GM21367 (cell line): ENCODE results near the gene KASH5.

Experiments
- ATAC-seq: cut with Tn5 transposase; IDR thresholded peaks from one replicate; pipeline ENCODE4 v1.9.1; 2021; ENCODE audit not compliant: unreplicated experiment

KASH5 gene

GRCh38 chr19:49420227-49420626, 32.2 kb downstream of the KASH5 start:
- ATAC-seq = no peak

- no peak for ATAC-seq
Observed at GRCh38 chr19:49421039-49421877, 33.2 kb downstream of the KASH5 start.

DNA sequence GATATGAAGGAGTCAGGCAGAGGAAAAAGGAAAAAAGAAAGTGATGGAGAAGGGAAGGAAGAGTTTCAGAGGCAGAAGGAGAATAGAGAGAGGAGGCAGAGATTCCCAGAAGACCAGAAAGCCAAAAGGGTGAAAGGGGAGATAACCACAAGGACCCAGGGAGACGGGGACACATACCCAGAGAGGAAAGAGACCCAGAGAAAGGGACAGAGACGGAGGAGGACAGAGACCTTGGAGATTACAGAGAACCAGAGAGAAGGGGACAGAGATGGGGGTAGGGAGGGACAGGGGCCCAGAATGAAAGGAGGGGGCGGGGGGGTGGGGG, 33.8 kb downstream of the KASH5 start:
- ATAC-seq = no peak

DNA sequence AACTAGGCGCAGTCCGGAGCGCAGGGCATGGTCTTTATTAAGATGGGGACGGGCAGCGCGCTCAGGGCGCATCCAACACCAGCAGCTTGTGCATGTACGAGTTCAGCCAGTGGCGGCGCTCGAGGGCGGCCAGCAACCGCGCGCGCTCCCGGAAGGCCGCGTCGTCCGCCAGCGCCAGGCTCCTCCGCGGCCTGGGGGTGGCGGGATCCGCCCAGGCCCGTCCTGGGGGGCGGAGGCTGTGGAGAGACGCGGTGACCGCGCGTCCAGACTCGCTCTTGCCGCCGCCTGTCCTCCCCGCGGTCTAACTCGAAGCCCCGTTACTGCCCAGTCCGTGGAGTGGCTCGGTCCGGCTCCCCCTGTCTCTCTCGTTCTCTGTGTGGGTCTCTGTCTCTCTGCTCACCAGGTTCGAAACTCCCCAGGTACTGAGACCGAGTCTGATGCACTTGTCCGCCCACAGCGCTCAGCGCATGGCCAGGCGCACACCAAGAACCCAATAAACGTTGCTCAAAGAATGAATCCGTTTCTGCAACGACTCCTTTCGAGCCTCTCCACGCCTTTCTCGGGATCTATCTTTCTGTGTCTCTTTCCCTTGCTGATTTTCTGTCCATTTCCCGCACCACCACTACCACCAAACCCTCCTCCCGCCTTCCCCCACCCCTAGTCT, 34.5 kb downstream of the KASH5 start:
- no peak for ATAC-seq

DNA sequence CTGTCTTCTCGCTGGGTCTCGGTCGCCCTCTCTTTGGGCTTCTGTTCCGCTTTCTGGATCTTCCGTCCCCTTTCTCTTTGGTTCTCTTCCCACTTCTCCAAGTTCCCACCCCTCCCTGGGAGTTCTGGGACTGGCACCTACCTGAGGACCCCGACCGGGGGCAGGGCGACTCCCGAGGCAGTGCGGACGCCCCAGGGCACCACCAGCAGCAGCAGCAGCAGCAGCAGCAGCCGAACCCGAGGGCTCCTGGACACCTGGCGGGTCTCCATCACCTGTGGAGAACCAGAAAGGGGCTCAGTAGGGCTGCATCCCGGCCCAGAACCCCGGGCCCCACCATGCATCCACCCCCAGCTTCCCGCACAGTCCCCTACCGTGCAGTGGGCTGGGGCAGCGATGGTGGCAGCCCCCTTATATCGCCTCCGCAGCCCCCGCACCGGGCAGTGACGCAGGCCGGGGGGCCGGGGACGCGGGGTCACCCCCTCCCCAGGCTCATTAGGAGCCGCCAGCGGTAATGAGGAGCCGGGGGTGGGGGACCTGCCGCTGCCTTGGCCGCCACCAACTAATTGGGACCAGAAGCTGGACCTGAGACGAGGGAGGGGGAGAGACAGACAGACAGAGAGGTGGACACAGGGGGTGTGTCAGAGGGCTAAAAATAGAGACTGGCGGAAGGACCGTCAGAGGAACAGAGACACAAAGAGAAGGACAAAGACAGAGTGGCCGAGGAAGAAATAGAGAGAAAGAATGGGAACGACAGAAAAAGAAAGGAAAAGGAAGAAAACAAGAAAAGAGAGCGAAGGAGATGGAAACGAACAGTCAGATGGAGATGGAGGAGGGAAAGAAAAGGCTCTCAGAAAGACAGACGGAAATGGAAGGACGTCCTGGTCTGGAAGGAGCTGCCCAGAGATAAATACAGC, 35.3 kb downstream of the KASH5 start, which contains the start of gene PTH2:
TSS of gene PTH2 (minus strand) at position 371 of the 914 bp plus-strand sequence. CDS start at position 269, 102 bp downstream.
- ATAC-seq = no peak

DNA sequence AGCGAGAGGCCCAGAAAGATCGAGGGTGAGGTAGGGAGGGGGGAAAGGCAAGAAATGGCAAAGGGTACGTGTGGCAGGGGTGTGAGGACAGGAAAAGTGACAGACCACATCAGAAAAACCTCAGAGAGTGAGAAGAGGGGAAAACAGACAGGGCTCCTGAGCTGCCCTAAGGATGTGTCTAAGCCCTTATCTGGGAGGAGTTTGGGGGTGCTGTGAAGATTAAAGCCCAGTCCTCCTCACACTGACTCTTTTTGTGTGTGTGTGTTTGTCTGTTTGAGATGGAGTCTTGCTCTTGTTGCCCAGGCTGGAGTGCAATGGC, 35.9 kb downstream of the KASH5 start:
- ATAC-seq = no peak

DNA sequence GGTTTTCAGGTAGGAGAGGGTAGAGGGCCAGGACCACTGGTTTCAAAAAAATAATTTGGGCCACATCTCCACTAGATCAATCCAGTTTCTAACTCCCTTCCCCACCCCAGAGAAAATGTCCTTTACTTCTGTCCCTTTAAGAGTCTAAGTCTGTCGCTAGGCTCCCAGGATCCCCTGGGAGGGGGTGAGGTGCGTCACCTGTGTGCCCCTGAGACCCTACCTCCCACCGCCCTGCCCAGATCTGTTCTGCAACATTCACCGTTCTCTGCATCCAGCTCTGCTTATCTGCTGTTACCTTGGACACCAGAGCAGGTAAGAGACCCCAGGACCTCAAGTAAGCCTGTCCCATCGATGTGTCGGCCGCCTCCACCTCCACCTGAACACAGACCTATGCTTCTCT, 37.1 kb downstream of the KASH5 start, which contains the start of gene GFY:
TSS of gene GFY (plus strand) at position 211 of the 400 bp plus-strand sequence. CDS start 1,043 bp downstream, outside the sequence.
- no peak for ATAC-seq

GRCh38 chr19:49425922-49426592, 38.0 kb downstream of the KASH5 start:
- ATAC-seq = no peak

DNA sequence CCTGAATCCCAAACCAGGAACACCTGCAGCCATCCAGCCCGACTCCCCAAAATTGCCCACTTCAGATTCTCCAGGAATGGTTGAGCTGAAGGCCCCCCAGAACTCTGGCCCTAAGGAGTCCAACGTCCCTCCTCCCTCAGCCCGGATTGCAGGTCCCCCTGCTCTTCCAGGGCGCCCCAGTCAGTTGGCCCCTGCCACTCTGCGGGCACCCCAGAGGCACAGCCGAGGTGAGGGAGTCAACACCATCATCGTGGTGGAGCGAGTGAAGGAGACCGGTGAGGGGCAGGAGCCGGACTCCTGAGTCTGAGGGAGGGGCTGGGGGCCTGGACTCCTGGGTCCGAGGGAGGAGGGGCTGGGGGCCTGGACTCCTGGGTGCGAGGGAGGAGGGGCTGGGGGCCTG, 39.3 kb downstream of the KASH5 start:
- no peak for ATAC-seq

DNA sequence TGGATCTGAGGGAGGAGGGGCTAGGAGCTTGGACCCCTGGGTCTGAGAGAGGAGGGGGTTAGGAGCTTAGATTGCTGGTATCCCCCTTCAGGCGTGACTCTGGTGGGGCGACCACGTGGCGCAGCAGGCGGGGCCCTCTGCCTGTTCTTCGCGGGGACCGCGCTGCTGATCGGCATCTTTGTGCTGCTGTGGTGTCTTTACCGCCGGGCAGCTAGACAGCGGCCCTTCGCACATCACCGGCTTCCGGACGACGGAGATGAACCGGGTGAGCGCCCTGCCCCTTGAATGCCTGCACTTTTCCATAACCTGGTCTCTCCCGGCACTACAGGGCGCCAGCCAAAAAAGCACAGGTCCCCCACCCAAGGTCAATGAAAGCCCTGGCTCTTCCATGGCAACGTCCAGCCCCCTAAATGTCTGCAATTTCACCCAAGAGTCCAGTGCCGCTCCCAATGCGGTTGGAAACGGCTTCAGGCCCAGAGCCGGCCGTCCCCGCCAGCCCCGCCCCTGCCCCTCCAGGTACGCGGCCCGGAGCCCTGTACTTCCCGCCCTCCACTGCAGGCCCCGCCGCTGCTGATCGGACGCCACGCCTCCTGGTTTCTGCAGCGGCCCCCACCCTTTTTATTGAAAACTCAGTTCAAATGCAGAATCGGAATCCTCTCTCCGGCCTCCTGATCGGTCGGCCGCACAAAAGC, 40.0 kb downstream of the KASH5 start:
- no peak for ATAC-seq

- no peak for ATAC-seq
Observed at GRCh38 chr19:49428547-49429451, 40.8 kb downstream of the KASH5 start.

DNA sequence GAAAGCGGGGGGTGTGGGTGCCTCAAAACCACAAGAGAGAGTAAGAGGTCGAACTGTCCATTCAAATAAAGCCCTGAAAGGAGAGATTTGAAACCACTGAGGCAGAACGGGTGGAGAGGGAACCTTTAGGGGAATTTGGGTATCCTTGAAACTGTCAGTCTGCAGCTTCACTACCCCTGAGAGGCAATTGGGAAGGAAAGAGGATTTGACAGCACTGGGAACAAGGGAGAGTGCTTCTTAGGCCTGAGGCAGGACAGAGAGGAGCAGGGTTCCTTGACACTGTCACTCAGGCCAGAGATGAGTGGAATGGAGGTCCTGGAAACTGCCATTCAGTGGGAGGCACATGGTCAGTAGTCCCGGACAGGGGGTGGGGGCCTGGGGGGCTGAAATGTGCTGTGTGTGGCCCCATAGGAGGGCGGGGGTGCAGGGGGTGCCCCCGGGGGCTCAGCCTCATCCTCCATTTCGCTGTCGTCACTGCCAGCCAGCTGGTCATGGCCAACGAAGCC, 42.2 kb downstream of the KASH5 start:
- ATAC-seq = no peak

DNA sequence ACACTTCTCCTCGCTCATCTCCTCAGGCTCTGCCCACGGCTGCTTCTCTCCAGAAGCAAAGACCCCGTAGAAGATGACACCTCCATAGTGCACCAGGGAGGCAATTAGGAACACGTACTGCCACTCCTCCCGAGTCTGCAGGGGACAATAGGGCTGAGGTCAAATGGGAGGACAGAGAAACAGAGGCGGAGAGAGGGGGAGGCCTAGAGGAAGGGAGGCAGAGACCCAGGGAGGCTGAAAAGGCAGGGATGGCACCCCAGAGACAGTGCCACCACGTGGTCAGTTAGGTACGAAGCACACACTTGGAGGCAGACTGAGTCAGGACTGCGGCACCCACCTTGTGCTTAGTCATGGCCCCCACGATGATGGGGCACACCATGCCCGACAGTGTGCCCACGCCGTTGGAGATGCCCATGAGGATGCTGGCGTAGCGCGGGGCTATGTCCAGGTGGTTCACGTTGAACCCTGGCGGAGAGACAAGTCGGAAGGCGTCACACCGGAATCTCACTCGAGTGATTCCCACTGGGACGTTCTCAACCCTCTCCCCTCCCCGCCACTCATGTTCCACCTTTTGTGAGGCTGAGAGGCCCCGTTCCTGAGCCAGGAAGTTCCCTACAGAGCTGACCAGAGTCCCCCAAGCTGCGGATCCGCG, 42.8 kb downstream of the KASH5 start:
- no peak for ATAC-seq

DNA sequence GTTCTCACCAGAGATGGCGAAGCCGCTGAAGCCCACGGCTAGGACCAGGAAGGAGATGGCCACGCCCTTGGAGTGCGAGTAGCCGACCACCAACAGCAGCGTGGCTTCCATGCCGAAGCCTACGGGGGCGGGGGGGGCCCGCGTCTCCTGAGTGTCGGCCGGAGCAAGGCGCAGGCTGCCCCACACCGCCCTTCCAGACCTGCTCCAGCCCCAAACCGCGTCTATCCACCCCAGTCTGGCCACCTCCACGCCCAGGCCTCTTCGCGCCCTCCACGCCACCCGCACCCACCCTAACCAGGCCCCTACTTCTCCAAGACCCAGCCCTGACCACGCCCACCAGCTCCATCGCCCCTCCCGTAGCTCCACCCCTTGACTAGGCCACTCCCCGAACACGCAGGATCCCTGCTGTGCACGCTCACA, 43.3 kb downstream of the KASH5 start:
- no peak for ATAC-seq

GRCh38 chr19:49432141-49433073, 44.4 kb downstream of the KASH5 start:
- no peak for ATAC-seq

GRCh38 chr19:49433240-49433901, 45.3 kb downstream of the KASH5 start:
- no peak for ATAC-seq
